Stimulated activated CD4-positive, alpha-beta T cell treated with anti-CD3 and anti-CD28 coated beads, Interleukin-15, amount 100 ng/mL, for 24 hours (primary cell): Measurements from ENCODE around the gene LAPTM5.
"Not testable (repeated sequence)": the region's sequence is repeated elsewhere in the genome, so short reads cannot be mapped to it uniquely, and the experiment has no call there.

Experiments used
- DNase-seq: peaks from one replicate; pipeline ENCODE4 v3.0.0-alpha.2; 2020

LAPTM5 gene

DNA sequence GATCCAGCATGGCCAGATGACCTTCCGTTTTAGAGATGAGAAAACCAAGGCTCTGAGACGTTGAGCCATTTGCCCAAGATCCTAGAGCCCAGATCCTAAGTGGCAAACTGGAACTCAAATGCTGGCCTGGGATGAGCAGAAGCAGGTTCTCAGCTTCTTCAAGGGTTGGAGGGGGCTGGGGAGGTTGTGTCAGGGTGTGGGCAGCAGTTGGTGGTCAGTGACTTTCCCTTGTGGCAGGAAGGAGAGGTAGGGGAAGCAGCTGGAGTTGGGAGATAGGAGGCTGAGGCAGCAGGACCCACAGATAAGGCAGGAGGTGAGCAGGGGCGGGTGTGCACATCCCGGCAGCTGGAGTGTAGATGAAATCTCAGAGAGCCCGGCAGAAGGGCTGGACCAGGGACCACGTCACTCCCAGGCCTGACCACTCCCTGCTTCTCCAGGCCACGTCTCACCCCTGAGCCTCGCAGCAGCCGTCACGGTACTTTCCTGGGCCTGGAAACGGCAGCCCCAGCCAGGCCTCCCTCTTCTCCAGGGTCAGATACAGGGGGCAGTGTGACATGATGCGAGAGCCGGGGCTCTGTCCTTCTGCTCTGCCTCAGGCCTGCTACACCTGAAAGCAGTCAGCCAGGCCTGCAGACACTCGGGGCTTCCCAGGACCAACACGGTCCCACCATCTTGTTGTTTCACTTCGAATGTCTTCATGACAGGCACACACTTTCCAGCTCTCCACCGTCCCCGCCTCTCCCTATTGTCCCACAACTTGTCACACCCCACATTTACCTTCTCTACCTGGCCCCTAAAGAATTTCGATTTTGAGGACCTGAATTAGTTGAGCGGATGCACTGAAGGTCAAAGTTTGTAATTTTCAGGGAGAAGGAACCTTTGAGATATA is 11.5 kb upstream of the LAPTM5 start:
- DNase-seq: no peak

DNA sequence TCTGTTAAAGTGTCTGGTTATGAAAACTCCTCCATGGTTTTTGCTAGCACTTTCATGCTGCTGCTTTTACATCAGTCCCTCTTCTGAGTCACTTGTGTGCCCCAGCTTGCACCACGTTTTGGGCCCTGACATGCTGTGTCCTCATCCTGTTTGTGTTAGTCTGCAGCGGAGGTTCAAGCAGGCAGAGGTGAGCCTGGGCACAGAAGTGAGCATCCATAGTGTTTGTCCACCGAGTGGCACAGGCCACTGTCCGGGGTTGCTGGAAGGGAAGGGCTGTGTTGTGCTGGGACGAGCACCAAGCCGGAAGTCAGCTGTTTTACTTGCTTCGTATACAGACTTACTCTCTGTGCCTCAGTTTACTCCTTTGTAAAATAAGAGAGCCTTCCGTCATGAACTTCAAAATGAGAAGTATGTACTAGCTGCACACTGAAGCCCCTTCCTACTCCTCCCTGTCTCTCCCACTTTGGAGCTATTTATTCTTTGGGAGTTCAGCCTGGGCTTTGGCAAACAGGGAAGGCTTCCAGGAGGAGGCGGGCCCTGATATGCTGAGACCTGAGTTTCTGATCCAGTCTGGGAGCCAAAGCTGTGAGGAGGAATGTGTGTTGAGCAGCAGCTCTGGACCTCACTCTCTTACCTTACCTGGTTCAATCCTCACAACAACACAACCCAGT is 10.7 kb upstream of the LAPTM5 start:
- DNase-seq: no peak

- DNase-seq: not testable (repeated sequence)
Measured at GRCh38 chr1:30766948-30767347, 9.4 kb upstream of the LAPTM5 start.

DNA sequence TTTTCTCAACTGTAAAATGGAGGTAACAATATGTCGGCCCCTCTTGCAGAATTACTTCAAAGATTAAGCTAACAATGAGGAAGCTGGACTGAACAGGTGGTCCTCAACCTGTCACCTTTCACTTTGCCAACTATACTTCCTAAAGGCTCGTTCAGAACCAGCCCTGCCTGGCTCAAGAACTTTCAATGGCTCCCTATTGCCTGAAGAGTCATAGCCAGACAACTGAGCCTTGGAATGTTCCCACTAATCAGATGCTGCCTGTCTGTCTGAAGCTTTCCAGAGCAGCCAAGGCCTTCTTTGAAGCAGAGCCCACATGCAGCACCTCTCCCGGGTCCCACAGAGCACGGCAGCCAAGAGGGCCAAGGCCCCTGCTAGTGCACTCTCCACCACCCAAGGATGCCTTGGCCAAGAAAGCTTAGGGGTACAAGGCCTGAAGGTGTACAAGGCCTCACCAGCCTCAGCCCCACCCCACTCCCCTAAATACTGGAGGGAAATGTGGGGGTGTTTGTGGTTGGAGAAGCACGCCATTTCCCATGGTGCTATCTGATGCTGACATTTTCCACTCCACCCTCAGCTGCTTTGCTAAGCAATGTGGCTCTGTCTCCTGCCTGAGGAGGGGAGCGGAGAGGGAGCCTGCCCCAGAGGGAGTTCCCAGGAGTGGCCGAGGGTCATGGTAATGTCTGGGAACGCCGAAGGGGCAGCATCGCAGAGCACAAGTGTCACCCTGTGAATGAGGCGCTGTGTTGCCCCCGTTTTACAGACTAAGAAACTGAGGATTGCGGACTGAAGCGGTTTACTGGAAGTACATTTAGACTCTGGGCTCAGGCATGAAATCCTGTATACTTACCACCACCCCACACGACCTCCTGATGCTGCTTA is 8.2 kb upstream of the LAPTM5 start:
- DNase-seq: no peak

GRCh38 chr1:30764939-30765555 is 7.5 kb upstream of the LAPTM5 start:
- no peak for DNase-seq

DNA sequence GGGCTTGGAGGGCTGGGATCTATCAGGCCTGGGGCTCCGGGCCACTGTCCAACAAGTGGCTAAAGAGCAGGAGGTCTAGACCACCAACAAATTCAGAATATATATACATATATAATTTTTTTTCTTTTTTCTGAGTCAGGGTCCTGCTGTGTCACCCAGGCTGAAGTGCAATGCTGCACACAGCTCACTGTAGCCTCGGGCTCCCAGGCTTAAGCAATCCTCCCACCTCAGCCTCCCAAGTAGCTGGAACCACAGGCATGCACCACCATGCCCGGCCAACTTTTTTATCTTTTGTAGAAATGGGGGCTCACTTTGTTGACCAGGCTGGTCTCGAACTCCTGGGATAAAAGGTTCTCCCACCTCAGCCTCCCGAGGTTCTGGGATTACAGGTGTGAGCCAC is 6.8 kb upstream of the LAPTM5 start:
- DNase-seq: no peak

DNA sequence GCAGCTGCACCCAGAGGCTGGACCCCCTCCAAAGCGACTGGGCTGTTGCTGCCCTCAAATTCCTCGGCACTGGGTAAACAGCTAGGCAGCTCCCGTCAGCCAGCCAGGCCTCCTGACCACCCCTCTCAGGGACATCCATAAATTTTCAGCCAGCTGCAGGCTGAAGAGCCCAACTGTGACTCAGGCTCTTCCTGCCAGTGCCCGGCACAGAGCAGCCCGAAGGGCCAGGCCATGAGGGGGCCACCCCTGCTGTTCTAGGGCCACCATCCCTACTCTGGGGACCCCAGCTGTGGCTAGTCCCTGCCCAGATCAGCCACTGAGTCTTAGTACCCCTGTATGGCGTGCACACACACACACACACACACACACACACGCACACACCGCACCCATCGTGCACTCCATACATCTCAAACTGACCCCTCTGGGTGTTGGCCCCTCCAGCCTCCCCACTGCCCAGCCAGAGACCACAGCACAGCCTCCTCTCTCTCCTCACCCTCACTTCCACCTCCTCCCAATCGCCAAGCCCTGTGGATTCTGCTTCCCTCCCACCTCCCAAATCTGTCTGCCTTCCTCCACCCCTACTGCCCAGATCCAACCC is 6.2 kb upstream of the LAPTM5 start:
- DNase-seq: no peak

GRCh38 chr1:30762930-30763650 is 5.5 kb upstream of the LAPTM5 start:
- DNase-seq: no peak

- DNase-seq: no peak
Measured at GRCh38 chr1:30762152-30762929, 4.8 kb upstream of the LAPTM5 start.

DNA sequence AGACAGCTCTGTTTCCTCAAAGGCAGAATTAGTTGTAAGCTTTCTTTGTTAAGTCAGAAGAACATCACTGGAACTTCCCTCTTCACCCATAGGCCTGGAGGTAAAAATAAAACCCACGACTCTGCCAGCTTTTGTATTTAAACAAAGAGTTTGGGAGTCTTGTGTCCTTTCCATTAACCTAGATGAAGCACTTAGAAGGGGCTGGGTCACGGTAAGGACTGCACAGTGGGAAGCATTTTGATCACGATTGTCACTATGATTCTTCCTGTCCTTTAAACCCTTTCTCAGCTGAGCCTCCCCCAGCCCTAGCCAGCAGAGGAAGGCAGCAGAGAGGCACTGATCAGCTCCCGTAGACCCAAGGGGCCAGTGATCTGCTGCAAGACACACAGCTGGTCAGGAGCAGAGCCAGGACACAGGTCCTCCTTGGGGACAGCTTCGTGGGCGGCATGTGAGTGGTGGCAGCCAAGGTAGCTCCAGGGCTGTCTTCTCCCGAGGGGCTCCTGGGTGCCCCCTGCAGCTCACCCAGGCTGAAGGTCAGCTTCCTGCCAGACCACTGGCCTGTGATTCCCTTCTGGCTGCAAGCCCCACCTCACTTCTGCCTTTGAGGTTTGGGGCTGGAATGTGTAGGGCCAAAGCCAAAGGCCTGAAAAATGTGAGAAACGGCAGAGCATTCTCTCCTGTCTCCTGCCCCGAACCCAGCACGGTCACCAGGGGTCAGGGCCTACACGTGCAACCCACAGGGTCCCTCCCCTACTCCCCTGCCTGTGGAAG is 4.0 kb upstream of the LAPTM5 start:
- no peak for DNase-seq

DNA sequence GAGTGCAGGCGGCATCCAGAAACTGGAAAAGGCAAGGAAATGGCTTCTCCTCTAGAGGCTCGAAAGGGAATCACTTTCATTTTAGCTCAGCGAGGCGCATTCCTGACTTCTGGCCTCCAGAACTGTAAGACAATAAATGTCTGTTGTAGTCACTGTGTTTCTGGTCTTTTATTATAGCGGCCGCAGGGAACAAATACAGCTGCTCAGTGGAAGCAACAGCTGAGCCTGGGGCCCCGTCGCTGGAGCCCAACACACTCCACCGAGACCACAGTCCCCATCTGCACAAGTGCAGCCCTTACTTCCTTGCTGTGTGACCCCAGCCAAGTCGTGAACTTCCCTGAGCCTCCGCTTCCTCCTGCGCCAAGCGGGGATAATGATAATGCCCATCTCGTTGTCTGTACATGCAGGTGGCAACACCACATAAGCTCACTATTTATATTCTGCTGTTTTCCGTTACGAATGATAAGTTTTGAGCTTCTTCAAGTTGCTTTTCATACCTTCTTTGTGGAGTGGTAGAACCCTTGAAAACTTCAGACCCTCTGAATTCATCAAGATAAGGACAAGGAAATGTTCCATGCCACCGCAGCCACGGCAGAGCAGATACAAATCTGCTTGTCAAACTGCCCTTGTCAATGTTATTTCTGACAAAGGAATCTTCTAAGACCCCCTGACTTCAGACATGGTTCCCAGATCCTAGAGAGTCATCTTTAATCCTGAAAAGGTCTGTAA is 3.2 kb upstream of the LAPTM5 start:
- DNase-seq: no peak

DNA sequence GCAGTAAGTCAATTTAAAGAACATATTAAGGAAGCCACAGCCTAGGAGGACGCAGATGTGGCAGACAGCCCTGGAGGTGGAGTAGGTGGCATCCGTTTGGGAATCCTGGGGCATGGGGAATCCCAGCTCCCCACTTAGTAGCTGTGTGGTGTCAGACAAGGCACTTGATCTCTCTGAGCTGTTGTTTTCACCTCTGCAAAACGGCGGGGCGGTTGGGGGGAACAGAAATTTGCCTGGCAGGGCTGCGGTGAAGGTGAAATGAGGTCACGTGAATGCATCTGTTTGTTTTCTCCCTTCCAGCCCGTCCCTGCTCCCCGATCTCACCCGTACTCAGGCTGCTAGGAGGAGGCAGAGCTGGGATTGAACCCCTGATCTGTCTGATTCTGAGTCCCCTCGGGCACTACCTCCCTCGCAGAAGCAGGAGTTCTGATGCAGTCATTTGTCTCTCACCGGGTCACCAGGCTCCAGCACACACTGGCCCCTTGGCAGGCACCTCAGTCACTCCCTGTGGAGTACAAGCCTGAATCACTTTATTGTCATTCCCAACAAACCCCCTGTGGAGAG is 2.2 kb upstream of the LAPTM5 start:
- peak; percentile 68 for DNase-seq

GRCh38 chr1:30758785-30759380 is 1.3 kb upstream of the LAPTM5 start:
- DNase-seq: no peak

- no peak for DNase-seq
Measured at GRCh38 chr1:30758121-30758688, 631 bp upstream of the LAPTM5 start.

DNA sequence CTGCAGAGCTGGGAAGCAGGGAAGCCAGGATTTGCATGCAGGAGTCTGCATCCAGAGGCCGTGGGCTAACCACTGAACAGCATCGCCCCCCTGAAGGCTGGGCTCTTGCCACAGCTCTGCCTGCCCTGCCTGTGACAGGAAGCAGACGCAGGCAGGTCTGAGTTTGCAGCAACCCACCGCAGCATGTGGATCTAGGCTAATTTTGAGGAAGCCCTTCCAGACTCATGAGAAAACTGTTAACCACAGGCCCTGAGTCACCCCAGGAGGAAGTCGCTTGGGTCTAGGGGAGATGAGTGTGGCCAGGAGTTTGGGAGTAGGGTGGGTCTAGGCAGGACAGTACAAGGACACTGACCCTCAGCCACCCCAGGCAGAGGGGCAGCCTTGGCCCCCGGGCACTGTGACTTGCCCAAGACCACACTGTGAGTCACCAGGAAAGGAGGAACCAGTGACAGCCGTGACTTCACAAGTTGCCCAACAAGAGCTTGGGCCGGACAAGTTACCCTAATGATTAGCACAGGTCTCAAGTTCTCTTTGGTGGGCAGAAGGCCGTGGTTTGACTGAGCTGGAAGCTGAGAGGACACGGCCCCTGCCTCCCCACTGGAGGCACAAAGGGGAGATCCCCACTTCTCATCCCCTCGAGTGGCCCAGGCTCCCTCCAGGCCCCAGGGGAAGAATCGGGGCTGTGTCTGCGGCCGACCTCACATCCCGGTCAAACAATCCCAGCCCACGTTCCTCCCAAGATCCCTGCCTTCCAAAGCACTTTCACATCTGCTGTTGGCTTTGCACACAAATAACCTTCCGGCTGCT is 826 bp downstream of the LAPTM5 start:
- peak; percentile 83 for DNase-seq

DNA sequence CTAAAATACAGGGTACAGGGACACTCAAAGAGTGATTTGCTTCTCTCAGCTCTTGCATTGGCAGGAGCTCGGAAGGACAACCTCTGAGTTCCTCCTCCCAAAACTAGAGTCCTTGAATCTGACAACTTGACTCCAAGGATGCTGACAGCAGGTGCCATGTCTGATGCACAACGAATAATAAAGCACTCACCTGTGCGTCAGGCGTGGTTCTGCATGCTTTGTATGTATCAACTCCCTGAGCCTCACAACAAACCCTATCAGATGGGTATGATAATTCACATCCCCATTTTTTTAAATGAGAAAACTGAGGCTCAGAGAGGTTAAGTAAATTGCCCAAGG is 1.4 kb downstream of the LAPTM5 start:
- no peak for DNase-seq

- DNase-seq: no peak
Measured at GRCh38 chr1:30755746-30756145, 1.8 kb downstream of the LAPTM5 start.

DNA sequence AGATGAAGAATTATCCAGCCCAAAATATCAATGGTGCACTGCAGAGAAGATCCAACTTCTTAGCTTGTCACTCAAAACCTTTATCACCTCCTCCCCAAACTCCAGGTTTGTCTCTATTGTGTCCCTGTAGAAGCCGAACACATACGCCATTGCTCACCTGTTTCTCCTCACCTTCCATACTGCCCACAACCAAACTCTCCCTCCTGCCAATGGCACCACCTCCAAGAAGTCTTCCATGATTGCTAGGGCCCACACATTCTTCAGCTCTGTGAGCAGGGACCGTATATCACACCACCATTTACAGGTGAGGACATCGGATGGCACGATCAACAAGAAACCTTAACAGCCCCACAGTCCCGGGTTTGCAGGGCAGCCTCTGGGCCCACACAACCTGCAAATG is 2.2 kb downstream of the LAPTM5 start:
- no peak for DNase-seq
